DND-41 (cell line): Measurements from ENCODE around the gene SYNM.

ENCODE experiments used
- ATAC-seq: fragments of 200-7000 bp; cut with Tn5 transposase; 3 replicates; pipeline ENCODE4 v1.9.1; 2021; ENCODE audit warnings: low read depth; ENCODE audit not compliant: insufficient read depth
- DNase-seq: peaks from one replicate; pipeline ENCODE4 v3.0.0-alpha.2; 2020
- H2AFZ ChIP-seq: 2 replicates; pipeline ENCODE4 v1.6.0; 2012; ENCODE audit warnings: low read depth, low read length
- H3K27ac ChIP-seq: 2 replicates; pipeline ENCODE4 v1.5.1; 2012; ENCODE audit warnings: low read length, inconsistent platforms
- H3K27me3 ChIP-seq: fragments of 200-600 bp; sonication (generic); 2 replicates; pipeline ENCODE4 v1.6.0; 2012; ENCODE audit warnings: low read length, mild to moderate bottlenecking, inconsistent platforms; ENCODE audit not compliant: insufficient read depth, poor library complexity
- H3K36me3 ChIP-seq: 2 replicates; pipeline ENCODE4 v1.5.1; 2012; ENCODE audit warnings: low read length, inconsistent platforms; ENCODE audit not compliant: insufficient read depth
- H3K4me1 ChIP-seq: 2 replicates; pipeline ENCODE4 v1.5.1; 2012; ENCODE audit warnings: mild to moderate bottlenecking, low read length; ENCODE audit not compliant: insufficient read depth
- H3K4me2 ChIP-seq: 2 replicates; pipeline ENCODE4 v1.6.0; 2012; ENCODE audit warnings: mild to moderate bottlenecking, moderate library complexity, low read length, inconsistent platforms; ENCODE audit not compliant: insufficient read depth
- H3K4me3 ChIP-seq, 2 experiments: fragments of 200-600 bp in 1 of 2; shearing (Covaris generic) in 1 of 2; 2 replicates each; pipeline ENCODE4 v1.5.1; 2012 to 2016; ENCODE audit warnings: inconsistent platforms in 2 of 2, low read length in 2 of 2, mild to moderate bottlenecking in 2 of 2, low read depth in 1 of 2, moderate library complexity in 1 of 2
- H3K79me2 ChIP-seq: 2 replicates; pipeline ENCODE4 v1.6.0; 2012; ENCODE audit warnings: low read length, inconsistent platforms; ENCODE audit not compliant: insufficient read depth
- H3K9ac ChIP-seq: 2 replicates; pipeline ENCODE4 v1.6.0; 2012; ENCODE audit warnings: low read depth, mild to moderate bottlenecking, inconsistent platforms, low read length, moderate library complexity
- H3K9me3 ChIP-seq: 2 replicates; pipeline ENCODE4 v1.5.1; 2012; ENCODE audit warnings: low read length, moderate library complexity, mild to moderate bottlenecking, inconsistent platforms; ENCODE audit not compliant: insufficient read depth, severe bottlenecking
- H4K20me1 ChIP-seq: 2 replicates; pipeline ENCODE4 v1.6.0; 2012; ENCODE audit warnings: low read length; ENCODE audit not compliant: insufficient read depth
- EZH2 ChIP-seq: IDR thresholded peaks from 3 replicates; pipeline ENCODE4 v1.6.1; 2012; ENCODE audit warnings: borderline replicate concordance, low read depth, mild to moderate bottlenecking, moderate library complexity, low read length, inconsistent platforms; ENCODE audit not compliant: severe bottlenecking
- TF ChIP-seq, protein P1 (sequence below): IDR thresholded peaks from 2 replicates; pipeline ENCODE4 v1.5.1; 2012; ENCODE audit warnings: borderline replicate concordance, low read length, moderate library complexity, mild to moderate bottlenecking; ENCODE audit not compliant: poor library complexity, severe bottlenecking; ENCODE audit errors: extremely low read depth

Gene SYNM

DNA sequence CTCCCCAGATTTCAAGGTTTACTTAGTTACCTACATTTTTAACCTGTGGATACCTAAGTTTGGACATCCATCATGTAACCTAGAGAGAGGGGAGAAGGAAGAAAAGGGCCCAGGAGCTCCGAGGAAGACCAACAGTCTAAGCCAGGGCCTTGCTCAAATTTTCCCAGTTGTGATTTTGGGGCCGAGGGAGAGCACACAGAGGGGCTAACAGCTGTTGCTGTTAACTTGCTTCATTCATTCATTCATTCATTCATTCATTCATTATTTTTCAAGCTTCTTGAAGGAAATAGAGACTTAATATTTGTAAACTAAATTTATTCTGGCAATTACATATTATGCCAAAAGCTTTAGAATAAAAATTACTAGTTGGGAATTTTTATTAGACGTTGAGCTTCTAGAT lies 22.9 kb downstream of the SYNM start:
- Histone ChIP-seq H3K27me3 (no peaks in the 10 kb centered on the region), H3K4me1 (no peaks in the 10 kb centered on the region), H2AFZ (no peak overlapping the region), H3K79me2 (no peaks in the 10 kb centered on the region), H4K20me1 (no peaks in the 10 kb centered on the region), H3K4me2 (no peak overlapping the region), H3K27ac (no peak overlapping the region), H3K9ac (no peak overlapping the region), H3K4me3 (no peak overlapping the region), H3K9me3 (no peaks in the 10 kb centered on the region), H3K36me3 (no peaks in the 10 kb centered on the region)
- DNase-seq = no peak
- no peak for TF ChIP-seq EZH2
- TF ChIP-seq, protein P1, sequence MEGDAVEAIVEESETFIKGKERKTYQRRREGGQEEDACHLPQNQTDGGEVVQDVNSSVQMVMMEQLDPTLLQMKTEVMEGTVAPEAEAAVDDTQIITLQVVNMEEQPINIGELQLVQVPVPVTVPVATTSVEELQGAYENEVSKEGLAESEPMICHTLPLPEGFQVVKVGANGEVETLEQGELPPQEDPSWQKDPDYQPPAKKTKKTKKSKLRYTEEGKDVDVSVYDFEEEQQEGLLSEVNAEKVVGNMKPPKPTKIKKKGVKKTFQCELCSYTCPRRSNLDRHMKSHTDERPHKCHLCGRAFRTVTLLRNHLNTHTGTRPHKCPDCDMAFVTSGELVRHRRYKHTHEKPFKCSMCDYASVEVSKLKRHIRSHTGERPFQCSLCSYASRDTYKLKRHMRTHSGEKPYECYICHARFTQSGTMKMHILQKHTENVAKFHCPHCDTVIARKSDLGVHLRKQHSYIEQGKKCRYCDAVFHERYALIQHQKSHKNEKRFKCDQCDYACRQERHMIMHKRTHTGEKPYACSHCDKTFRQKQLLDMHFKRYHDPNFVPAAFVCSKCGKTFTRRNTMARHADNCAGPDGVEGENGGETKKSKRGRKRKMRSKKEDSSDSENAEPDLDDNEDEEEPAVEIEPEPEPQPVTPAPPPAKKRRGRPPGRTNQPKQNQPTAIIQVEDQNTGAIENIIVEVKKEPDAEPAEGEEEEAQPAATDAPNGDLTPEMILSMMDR = no peak
- ATAC-seq = no peak

GRCh38 chr15:99128411-99128810 lies 23.5 kb downstream of the SYNM start:
- ATAC-seq = no peak
- no peak for DNase-seq
- H3K36me3 ChIP-seq = no peaks in the 10 kb centered on the region

GRCh38 chr15:99129644-99130043 lies 24.8 kb downstream of the SYNM start:
- H3K27ac ChIP-seq = no peak overlapping the region
- H3K36me3 ChIP-seq = no peaks in the 10 kb centered on the region
- DNase-seq = no peak
- H3K27me3 ChIP-seq = no peaks in the 10 kb centered on the region
- H3K4me3 ChIP-seq = no peak overlapping the region
- H3K79me2 ChIP-seq = no peaks in the 10 kb centered on the region
- TF ChIP-seq, protein P1 = no peak
- no peak for TF ChIP-seq EZH2
- H2AFZ ChIP-seq = no peak overlapping the region
- H3K4me1 ChIP-seq = no peaks in the 10 kb centered on the region
- no peak overlapping the region for H3K9ac ChIP-seq
- H3K9me3 ChIP-seq = no peaks in the 10 kb centered on the region
- H4K20me1 ChIP-seq = no peaks in the 10 kb centered on the region
- H3K4me2 ChIP-seq = no peak overlapping the region
- no peak for ATAC-seq

More at GRCh38 chr15:99128411-99128810, 23.5 kb downstream of the SYNM start:
- Histone ChIP-seq H3K27ac (no peak overlapping the region), H3K4me2 (no peak overlapping the region), H3K4me1 (no peaks in the 10 kb centered on the region), H2AFZ (no peak overlapping the region), H3K27me3 (no peaks in the 10 kb centered on the region), H3K9me3 (no peaks in the 10 kb centered on the region), H3K4me3 (no peak overlapping the region), H3K79me2 (no peaks in the 10 kb centered on the region), H3K9ac (no peak overlapping the region), H4K20me1 (no peaks in the 10 kb centered on the region)
- TF ChIP-seq, protein P1 = no peak
- no peak for TF ChIP-seq EZH2

DNA sequence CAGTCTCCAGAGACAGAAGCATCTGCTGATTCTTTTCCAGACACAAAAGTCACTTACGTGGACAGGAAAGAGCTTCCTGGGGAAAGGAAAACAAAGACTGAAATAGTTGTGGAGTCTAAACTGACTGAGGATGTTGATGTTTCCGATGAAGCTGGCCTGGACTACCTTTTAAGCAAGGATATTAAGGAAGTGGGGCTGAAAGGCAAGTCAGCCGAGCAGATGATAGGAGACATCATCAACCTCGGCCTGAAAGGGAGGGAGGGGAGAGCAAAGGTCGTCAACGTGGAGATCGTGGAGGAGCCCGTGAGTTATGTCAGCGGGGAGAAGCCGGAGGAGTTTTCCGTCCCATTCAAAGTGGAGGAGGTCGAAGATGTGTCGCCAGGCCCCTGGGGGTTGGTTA lies 25.4 kb downstream of the SYNM start:
- no peaks in the 10 kb centered on the region for H3K79me2 ChIP-seq
- H2AFZ ChIP-seq = no peak overlapping the region
- no peaks in the 10 kb centered on the region for H3K36me3 ChIP-seq
- DNase-seq (no peak), ATAC-seq (no peak)
- H3K27me3 ChIP-seq = no peaks in the 10 kb centered on the region
- TF ChIP-seq EZH2 = no peak
- TF ChIP-seq, protein P1 = no peak
- H3K9ac ChIP-seq = no peak overlapping the region
- H4K20me1 ChIP-seq = no peaks in the 10 kb centered on the region
- H3K9me3 ChIP-seq = no peaks in the 10 kb centered on the region
- no peak overlapping the region for H3K4me2 ChIP-seq
- H3K4me3 ChIP-seq = no peak overlapping the region
- H3K4me1 ChIP-seq = no peaks in the 10 kb centered on the region
- H3K27ac ChIP-seq = no peak overlapping the region
